HG03575 (cell line): ENCODE results near the gene CROT.
"Not testable (repeated sequence)": the region's sequence is repeated elsewhere in the genome, so short reads cannot be mapped to it uniquely, and the experiment has no call there.

Source experiments
- ATAC-seq: cut with Tn5 transposase; IDR thresholded peaks from one replicate; pipeline ENCODE4 v1.9.1; 2021; ENCODE audit not compliant: unreplicated experiment, insufficient number of reproducible peaks, low FRiP score; ENCODE audit errors: extremely low read depth

The CROT gene, protein sequence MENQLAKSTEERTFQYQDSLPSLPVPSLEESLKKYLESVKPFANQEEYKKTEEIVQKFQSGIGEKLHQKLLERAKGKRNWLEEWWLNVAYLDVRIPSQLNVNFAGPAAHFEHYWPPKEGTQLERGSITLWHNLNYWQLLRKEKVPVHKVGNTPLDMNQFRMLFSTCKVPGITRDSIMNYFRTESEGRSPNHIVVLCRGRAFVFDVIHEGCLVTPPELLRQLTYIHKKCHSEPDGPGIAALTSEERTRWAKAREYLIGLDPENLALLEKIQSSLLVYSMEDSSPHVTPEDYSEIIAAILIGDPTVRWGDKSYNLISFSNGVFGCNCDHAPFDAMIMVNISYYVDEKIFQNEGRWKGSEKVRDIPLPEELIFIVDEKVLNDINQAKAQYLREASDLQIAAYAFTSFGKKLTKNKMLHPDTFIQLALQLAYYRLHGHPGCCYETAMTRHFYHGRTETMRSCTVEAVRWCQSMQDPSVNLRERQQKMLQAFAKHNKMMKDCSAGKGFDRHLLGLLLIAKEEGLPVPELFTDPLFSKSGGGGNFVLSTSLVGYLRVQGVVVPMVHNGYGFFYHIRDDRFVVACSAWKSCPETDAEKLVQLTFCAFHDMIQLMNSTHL

DNA sequence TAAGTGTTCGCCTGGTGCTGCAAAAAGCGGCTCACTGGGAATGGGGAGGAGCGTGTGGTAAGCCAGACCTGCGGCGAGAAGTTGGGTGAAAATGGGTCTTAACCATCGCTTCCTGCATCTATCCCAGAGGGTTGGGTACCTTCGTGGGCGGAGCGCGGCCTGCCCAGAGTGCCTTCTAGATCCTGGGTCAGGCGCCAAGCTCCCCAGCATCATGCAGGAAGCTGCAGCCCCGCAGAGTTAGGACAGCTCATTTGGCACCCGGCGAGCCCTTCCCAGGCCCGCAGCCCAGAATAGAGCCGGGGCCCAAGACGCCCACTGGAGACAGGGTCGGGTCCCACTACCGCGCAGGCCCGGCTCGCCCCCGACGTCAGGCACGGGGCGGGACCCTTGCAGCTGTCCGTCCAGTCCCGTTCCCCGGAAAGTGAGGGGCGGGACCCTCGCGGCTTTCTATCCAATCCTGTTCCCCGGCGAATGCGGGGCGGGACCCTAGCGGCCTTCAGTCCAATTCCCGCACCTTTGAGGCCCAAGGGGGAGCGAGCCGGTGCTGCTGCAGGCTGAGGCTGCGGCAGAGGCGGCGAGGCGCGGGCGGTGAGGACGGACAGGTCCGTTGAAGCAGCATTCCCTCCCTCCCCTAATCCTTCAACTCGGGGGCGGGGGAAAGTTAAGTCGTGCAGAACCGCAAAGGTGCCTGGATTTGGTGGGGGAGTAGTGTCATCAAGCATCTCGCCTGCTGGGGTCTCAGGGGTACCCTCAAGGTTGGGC is at the start of gene CROT:
Gene CROT (plus strand): TSS at position 499 of the 762 bp plus-strand sequence. CDS start 3,405 bp downstream, outside the sequence.
- peak; percentile 94 for ATAC-seq

DNA sequence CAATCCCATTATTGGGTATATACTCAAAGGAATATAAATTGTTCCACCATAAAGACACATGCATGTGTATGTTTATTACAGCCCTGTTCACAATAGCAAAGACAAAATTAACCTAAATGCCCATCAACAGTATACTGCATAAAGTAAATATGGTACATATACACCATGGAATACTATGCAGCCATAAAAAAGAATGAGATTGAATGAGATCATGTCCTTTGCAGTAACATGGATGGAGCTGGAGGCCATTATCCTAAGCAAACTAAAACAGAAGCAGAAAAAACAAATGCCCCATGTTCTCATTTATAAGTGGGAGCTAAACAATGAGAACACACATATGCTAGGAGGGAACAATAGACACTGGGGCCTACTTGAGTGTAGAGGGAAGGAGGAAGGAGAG is 44.7 kb upstream of the CROT start:
- ATAC-seq: no peak

DNA sequence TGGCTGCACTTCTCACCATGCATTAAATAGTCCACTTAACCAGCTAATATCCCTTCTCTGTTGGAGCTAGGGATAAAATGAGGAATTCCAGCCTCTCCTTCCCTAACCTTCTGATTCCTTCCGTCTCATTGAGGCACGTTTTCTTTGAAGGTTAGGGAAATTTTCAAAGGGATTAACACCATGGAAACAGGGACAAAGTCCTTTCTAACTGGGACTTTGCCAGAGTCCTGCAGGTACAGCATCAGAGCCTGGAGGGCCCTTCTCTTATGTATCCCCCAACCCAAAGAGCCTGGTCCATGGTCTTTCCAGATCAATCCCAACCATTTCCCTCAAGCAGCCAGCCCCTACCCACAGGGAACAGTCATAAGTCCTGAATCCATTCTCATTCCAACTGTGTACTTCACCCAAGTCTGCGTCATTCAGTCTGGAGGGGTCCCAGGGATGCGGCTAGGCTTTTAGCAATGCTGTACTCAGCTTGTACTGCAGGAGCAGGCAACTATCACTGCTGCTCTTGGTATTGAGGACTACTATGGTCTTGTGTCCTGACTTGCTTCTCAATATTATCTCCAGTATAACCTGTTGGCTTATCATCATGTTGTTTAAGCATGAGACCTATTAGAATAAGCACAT is 34.6 kb upstream of the CROT start:
- no peak for ATAC-seq

DNA sequence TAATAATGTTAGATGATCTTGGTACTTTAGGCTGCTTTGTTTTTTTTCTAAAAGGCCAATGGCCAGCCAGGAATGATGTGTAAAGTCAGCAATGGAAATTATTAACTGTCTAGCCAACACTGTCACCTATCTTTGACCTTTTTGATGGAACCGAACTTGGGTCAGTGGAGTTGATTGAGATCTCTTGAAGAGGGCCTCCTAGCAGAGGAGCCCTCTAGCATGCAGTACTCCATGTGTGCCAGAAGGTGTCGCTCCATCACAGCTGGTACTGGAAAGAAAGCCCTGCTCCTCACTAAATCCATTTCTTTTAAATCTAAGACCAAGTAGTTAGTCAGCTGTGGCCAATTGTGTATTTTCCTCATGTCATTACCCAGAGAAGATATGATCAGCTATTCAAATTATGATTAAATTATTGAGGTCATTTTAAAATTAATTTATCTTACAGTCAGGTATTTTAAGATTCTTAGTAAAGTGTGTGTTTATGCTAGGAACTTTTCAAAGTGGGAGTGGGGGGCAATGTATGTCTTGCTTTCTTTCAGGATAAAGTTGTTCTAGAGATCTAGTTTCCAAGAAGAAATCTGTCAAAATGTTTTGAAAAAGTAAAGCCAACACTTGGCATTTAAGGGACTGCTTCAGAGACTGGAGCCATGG is 33.1 kb upstream of the CROT start:
- ATAC-seq: no peak

DNA sequence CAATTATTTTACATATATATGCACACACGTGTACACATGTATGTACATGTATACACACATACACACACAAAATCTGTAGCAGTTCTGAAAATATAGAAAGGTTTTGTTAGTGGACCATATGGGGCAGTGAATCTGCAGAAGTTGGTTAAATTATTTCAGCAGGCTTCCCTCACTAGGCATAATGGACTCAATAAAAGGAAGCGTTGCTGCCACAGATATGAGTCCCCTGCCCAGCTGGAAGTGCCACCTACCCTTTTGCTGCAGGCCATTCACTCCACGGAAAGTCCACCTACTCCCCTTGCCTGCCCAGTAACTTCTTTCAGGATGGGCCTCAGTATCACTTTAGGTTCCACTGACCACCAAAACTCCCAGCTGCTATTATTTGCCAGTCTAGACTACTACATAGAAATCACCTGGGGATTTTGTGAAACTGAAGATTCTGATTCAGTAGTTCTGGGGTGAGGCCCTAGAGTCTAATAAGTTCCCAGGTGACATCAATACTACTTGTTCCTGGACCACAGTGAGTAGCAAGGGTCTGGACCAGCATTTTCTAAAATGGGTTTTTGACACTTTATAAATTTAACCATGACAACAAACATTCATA is 29.3 kb upstream of the CROT start:
- ATAC-seq: peak; percentile 77

DNA sequence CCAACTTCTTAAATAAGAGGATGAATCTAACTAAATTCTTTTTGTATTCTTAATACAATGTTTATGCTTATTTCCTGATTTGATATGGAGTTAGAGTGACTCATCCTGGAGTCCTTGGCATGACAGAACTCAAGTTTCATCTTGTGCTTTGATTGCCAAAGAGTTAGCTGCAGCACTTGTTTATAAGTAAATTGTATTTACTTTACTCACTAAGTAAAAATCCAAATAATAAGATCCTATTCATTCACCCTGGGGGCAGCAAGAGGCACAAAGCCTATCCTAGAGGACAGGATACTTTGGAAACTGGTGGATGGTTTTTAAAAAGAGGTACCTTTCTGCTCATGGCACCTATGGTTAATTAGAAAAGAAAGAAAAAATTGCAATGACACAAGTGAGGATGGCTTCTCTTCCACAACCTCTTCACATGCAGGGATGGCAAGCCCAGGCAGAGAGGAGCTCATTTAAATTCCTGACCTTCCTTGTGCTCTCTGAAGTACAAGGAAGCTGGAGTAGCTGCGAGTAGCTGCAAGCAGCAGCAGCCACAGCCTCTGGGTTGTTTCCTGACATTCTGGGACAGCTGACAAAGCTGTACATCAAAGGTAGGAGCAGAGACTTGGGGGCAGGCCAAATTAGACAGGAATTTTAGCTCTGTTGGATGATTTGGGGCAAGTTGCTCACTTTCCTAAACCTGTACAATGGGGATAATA is 28.5 kb upstream of the CROT start:
- ATAC-seq: no peak

DNA sequence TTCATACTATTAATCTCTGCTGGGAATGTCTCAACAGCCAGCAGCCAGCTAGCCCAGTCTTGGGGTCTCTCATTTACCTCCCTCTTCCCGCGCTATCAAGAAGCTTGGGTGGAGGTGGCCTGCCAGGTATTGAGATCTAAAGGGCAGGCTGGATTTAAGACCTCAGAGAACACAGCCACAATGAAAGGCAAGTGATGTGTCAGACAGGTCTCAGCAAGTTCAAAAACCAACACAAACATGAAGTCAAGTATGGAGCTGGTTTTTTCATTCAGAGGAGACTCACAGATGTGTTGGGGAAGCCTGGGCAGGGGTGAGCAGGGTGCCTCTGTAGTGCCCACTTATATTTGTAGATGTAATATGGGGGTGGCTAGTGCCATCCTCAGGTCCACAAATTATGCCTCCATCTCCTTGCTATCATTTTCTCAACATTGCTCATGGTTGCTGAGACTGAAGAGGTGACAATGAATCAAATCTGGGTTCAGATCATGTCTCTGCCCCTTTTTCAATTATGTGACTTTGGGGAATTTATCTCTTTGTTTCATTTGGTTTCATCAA is 27.7 kb upstream of the CROT start:
- no peak for ATAC-seq

DNA sequence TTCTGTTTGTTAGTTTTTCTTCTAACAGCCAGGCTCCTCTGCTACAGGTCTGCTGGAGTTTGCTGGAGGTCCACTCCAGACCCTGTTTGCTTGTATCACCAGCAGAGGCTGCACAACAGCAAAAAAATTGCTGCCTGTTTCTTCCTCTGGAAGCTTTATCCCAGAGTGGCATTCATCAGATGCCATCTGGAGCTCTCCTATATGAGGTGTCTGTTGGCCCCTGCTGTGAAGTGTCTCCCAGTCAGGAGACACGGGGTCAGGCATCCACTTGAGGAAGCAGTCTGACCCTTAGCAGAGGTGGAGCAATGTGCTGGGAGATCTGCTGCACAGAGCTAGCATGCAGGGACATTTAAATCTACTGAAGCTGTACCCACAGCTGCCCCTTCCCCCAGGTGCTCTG is 26.7 kb upstream of the CROT start:
- ATAC-seq: no peak

DNA sequence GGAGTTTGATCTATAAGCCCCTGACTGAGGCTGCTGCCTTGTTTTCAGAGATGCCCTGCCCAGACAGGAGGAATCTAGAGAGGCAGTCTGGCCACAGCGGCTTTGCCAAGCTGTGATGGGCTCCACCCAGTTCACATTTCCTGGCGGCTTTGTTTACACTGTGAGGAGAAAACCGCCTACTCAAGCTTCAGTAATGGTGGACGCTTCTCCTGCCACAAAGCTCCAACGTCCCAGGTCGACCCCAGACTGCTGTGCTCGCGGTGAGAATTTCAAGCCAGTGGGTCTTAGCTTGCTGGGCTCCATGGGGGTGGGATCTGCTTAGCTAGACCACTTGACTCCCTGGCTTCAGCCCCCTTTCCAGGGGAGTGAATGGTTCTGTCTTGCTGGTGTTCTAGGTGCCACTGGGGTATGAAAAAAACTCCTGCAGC is 26.3 kb upstream of the CROT start:
- ATAC-seq: not testable (repeated sequence)

DNA sequence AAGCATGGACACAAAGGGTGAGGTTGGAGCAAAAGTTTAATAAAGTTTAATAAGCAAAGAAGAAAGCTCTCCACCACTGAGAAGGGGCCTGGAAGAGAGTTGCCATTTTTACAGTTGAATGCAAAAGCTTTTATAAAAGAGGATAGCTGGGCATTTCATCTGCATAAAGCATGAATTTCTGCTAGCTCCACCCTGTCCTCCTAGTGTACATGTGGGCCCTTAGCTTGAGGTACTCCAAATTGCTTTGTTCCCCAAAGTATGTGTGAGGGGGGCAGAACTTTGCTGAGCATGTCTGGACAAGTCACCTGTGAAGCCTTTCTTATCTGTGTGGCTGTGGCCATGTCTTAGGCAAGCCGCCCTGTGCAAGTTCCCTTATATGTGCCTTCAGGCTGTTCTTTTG is 22.6 kb upstream of the CROT start:
- ATAC-seq: no peak

DNA sequence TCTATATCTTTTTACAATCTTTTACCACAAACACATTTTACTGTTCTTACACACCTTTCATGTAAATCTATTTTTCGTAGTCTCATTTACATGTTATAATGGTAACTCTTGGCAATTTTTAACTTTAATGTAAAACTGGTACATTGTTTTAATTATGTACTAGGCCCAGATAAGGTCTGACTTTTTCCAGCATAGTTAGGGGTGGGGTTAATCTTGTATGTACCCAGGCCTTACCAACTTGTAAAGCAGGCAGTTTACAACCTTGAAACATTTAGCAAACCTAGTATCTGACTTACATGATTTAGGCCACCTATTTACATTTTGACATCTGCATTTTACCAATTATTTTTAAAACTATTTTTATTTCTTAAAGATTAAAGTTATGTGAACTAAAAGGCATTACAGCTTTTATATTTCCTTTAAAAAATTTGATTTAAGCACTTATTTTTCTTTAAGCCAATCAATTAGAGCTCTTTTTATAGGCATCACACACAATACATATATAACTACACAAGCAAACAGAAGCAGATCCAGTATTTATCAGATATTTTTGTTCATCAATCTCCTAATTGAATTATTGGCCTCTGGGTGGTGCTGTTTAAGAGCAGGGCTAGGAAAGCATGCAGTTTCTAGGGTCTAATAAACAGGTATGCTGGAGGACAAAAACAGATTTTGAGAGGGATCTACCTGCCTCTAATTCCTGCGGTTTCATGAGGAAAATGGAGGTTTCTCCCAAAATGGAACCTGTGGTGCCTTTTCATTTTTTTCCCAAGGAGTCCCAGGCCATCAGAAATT is 19.7 kb upstream of the CROT start:
- no peak for ATAC-seq

DNA sequence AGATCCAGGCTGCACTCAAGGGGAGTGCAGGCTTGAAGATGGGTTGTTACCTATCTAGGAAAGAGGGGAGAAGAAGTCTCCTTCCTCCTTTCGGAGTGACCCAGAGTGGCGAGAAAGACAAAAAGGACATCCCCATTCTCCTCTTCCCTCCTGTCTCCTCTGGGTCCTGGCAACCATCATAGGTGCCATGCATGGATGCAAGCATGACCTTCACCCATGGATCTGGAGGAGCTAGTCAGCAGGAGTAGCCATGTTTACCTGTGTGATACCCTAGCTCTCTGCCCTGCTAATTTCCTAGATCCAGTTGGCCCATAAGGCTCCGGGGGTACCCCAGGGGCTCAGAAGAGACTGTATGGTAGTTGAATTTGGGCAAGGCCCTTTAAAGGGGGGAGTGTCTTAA is 17.2 kb upstream of the CROT start:
- ATAC-seq: no peak

DNA sequence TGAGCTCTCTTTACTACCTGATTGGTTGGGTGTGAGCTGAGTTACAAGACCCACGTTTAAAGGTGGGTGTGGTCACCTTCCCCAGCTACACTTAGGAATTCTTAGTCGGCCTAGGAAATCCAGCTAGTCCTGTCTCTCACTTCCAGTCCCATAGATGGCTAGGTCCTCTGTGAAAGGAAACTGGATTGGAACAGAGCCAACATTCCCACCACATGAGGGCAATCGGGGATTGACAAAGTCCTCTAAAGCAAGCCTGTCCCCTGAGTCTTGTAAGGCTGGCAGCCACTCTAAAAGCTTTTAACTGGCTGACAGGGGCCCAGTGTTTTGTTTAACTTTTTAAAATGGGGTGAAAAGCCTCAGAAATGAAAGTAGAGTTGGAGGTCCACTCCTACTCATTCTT is 15.1 kb upstream of the CROT start:
- ATAC-seq: no peak

DNA sequence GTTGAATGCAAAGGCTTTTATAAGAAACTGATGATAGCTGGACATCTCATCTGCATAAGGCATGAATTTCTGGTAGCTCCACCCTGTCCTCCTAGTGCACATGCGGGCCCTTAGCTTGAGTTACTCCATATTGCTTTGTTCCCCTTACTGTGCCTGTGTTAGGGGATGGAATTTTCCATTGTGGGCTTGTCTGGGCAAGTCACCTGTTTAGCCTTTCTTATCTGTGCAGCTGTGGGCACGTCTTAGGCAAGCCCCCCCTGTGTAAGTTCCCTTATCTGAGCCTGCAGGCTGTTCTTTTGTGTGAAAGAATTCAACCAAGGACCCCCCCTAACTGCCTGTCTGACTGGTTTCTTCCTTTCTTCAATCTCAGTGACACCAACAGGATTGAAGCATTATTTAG is 14.5 kb upstream of the CROT start:
- no peak for ATAC-seq

DNA sequence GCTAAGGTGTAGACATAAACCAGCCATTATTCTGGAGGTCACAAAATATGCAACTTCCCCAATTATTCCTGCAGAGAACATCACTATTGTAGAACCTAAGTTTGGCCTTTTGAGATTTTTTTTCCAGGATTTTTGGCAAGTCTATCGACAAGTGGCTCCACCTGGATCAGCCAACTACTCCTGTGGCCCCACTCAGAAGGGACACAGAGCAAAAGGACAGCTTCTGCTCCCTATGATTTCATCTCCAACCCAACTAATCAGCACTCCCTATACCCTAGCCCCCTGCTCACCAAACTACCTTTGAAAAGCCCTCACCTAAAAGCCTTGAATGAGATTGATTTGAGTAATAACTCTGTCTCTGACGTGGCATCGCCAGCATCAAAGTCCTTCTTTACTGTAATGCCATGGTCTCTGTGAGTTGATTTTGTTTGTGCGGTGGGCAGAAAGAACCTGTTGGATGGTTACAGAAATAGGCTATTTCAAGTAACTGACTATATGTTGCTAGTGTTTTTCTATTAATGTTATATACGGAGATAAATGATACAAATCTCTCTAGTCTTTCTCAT is 13.7 kb upstream of the CROT start:
- ATAC-seq: no peak

DNA sequence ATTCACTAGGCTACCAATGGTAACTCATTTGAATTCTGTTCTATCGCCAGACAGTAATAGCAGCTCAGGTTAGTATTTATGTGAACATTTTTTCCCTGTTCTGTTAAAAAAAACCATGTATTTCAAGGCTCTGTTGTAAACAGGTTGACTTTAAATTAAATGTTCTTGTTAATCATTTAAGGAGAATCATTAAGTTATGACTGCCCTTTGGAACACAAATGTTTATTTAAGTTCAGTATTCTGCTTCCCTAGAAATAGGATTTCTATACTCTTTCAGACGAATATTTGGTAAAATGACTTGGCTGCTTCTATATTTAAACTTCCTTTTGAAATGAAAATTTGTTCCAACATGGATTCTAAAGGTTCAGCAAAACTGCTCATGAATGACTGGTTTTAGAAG is 13.1 kb upstream of the CROT start:
- no peak for ATAC-seq

DNA sequence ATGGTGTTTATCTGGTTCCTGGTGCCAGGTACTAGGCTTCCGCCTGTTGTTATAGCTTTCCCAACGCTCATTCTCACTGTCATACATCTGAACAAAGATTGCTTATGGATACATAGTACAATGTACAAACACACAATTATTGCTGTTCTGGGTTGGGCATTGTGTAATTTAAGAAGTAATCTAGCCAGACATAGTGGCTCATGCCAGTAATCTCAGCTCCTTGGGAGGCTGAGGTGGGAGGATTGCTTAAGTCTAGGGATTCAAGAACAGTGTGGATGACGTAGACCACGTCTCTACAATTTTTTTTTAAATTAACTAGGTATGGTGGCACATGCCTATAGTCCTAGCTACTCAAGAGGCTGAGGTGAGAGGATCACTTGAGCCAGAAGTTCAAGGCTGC is 9.3 kb upstream of the CROT start:
- ATAC-seq: no peak
